WTC11 (cell line): ENCODE data around the gene MRPS23.

Experiments used
- CREM ChIP-seq: sonication (generic); formaldehyde crosslinking; IDR thresholded peaks from 2 replicates; pipeline ENCODE4 v1.8.1; 2022; ENCODE audit warnings: mild to moderate bottlenecking, missing genetic modification reagents, moderate library complexity
- CTCF ChIP-seq: fragments of 200-600 bp; IDR thresholded peaks from 2 replicates; pipeline ENCODE4 v1.8.0; 2022; ENCODE audit warnings: antibody characterized with exemption
- FOXP4 ChIP-seq: sonication (generic); formaldehyde crosslinking; IDR thresholded peaks from 2 replicates; pipeline ENCODE4 v1.8.0; 2022; ENCODE audit warnings: mild to moderate bottlenecking, missing genetic modification reagents
- HMGXB4 ChIP-seq: sonication (generic); formaldehyde crosslinking; IDR thresholded peaks from 2 replicates; pipeline ENCODE4 v1.8.1; 2023; ENCODE audit warnings: mild to moderate bottlenecking, moderate library complexity, missing genetic modification reagents
- JUN ChIP-seq: sonication (generic); formaldehyde crosslinking; IDR thresholded peaks from 2 replicates; pipeline ENCODE4 v1.8.0; 2023; ENCODE audit warnings: mild to moderate bottlenecking, missing genetic modification reagents
- USF1 ChIP-seq: sonication (generic); formaldehyde crosslinking; IDR thresholded peaks from 2 replicates; pipeline ENCODE4 v1.8.0; 2022; ENCODE audit warnings: mild to moderate bottlenecking, missing genetic modification reagents
- ZNF416 ChIP-seq: fragments of 250-450 bp; sonication (Bioruptor Pico); IDR thresholded peaks from 2 replicates; pipeline ENCODE4 v1.9.0; 2021; ENCODE audit warnings: mild to moderate bottlenecking, inconsistent platforms
- TF ChIP-seq, protein P1 (sequence below): sonication (generic); formaldehyde crosslinking; IDR thresholded peaks from 2 replicates; pipeline ENCODE4 v1.8.0; 2023; ENCODE audit warnings: missing genetic modification reagents, mild to moderate bottlenecking, borderline replicate concordance

GRCh38 chr17:57862694-57863667, 13.1 kb upstream of the MRPS23 start:
- TF ChIP-seq CTCF: no peak
- TF ChIP-seq, protein P1, sequence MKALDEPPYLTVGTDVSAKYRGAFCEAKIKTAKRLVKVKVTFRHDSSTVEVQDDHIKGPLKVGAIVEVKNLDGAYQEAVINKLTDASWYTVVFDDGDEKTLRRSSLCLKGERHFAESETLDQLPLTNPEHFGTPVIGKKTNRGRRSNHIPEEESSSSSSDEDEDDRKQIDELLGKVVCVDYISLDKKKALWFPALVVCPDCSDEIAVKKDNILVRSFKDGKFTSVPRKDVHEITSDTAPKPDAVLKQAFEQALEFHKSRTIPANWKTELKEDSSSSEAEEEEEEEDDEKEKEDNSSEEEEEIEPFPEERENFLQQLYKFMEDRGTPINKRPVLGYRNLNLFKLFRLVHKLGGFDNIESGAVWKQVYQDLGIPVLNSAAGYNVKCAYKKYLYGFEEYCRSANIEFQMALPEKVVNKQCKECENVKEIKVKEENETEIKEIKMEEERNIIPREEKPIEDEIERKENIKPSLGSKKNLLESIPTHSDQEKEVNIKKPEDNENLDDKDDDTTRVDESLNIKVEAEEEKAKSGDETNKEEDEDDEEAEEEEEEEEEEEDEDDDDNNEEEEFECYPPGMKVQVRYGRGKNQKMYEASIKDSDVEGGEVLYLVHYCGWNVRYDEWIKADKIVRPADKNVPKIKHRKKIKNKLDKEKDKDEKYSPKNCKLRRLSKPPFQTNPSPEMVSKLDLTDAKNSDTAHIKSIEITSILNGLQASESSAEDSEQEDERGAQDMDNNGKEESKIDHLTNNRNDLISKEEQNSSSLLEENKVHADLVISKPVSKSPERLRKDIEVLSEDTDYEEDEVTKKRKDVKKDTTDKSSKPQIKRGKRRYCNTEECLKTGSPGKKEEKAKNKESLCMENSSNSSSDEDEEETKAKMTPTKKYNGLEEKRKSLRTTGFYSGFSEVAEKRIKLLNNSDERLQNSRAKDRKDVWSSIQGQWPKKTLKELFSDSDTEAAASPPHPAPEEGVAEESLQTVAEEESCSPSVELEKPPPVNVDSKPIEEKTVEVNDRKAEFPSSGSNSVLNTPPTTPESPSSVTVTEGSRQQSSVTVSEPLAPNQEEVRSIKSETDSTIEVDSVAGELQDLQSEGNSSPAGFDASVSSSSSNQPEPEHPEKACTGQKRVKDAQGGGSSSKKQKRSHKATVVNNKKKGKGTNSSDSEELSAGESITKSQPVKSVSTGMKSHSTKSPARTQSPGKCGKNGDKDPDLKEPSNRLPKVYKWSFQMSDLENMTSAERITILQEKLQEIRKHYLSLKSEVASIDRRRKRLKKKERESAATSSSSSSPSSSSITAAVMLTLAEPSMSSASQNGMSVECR (CRISPR knock-in tag): no peak
- no peak for TF ChIP-seq ZNF416 (CRISPR knock-in tag)
- TF ChIP-seq JUN (CRISPR knock-in tag): no peak
- no peak for TF ChIP-seq USF1
- TF ChIP-seq CREM: no peak
- TF ChIP-seq FOXP4: no peak
- no peak for TF ChIP-seq HMGXB4 (CRISPR knock-in tag)
